Breast epithelium (tissue), 4 donors: Measurements from ENCODE around the gene UGT1A1. TPM values are rescaled to one million over a fixed set of nuclear protein-coding genes. Genes with fewer than 3 reads are reported as not detected.

Experiments
- DNase-seq, 2 donors: peaks; one replicate each; pipeline ENCODE4 v3.0.0-alpha.2; 2019; ENCODE audit warnings: low spot score in 2 of 2
- H3K27ac ChIP-seq, 2 donors: fragments of 200-600 bp; sonication (generic) in 1 of 2; one replicate each; pipeline ENCODE4 v1.5.1; 2016 to 2019; ENCODE audit warnings: mild to moderate bottlenecking in 1 of 2
- H3K27me3 ChIP-seq, 2 donors: fragments of 200-600 bp; sonication (generic) in 1 of 2; one replicate each; pipeline versions ENCODE4 v1.5.1 to v1.6.0; 2017 to 2019; ENCODE audit warnings: control low read depth in 1 of 2, mild to moderate bottlenecking in 1 of 2
- H3K36me3 ChIP-seq: fragments of 200-600 bp; one replicate; pipeline ENCODE4 v1.5.1; 2019
- H3K4me1 ChIP-seq, 2 donors: fragments of 200-600 bp; sonication (generic); one replicate each; pipeline ENCODE4 v1.5.1; 2016 to 2019; ENCODE audit warnings: control low read depth in 1 of 2
- H3K4me3 ChIP-seq, 3 donors: fragments of 200-600 bp; sonication (generic); 1 replicate in 2 of 3; 2 replicates in 1 of 3; pipeline ENCODE4 v1.5.1; 2016 to 2019; ENCODE audit warnings: mild to moderate bottlenecking in 3 of 3, moderate library complexity in 2 of 3
- H3K9me3 ChIP-seq, 2 donors: fragments of 200-600 bp; sonication (generic) in 1 of 2; one replicate each; pipeline ENCODE4 v1.5.1; 2016 to 2019; ENCODE audit warnings: control low read depth in 1 of 2
- CTCF ChIP-seq, 3 donors: fragments of 450-650 bp; IDR thresholded peaks; one replicate each; pipeline ENCODE4 v1.5.1; 2016 to 2017; ENCODE audit warnings: antibody characterized with exemption in 3 of 3, mild to moderate bottlenecking in 3 of 3, moderate library complexity in 3 of 3
- POLR2A ChIP-seq: fragments of 450-650 bp; IDR thresholded peaks from one replicate; pipeline ENCODE4 v1.6.1; 2016; ENCODE audit warnings: antibody characterized with exemption, mild to moderate bottlenecking, moderate library complexity
- POLR2AphosphoS5 ChIP-seq, 3 donors: sonication (generic); formaldehyde crosslinking; IDR thresholded peaks; one replicate each; pipeline ENCODE4 v1.6.1; 2017; ENCODE audit warnings: antibody characterized with exemption in 3 of 3
- intact Hi-C: fragments of 100-400 bp; cut with DNase I; formaldehyde crosslinking; loops from one replicate; pipeline ENCODE4 v1.15.1; 2023; ENCODE audit warnings: low total_unique reads
- total RNA-seq, 3 donors: library from RNA; depleted of rRNA; stranded (reverse); fragments of >200 nt; gene quantifications; one replicate each; pipeline ENCODE4 v1.1.0, GENCODE V29; 2016

The UGT1A1 gene
- total RNA-seq, 3 donors from 2014 or later: not detected

GRCh38 chr2:233821196-233821595 is 61.1 kb downstream of the UGT1A1 start:
- H3K36me3 ChIP-seq: no peaks in the 10 kb centered on the region
- no peaks in the 10 kb centered on the region for H3K27me3 ChIP-seq
- H3K9me3 ChIP-seq: no peaks in the 10 kb centered on the region
- TF ChIP-seq CTCF (IDR thresholded peaks at IDR 0.05) (no peak), POLR2AphosphoS5 (IDR thresholded peaks at IDR 0.05) (no peak), POLR2A (no peak)
- H3K4me3 ChIP-seq: no peak overlapping the region
- DNase-seq: no peak
- intact Hi-C loops: no loop called here
- H3K4me1 ChIP-seq: no peaks in the 10 kb centered on the region
- H3K27ac ChIP-seq: no peak overlapping the region

- H3K4me1 ChIP-seq: no peaks in the 10 kb centered on the region
- TF ChIP-seq CTCF (IDR thresholded peaks at IDR 0.05) (no peak), POLR2AphosphoS5 (IDR thresholded peaks at IDR 0.05) (no peak), POLR2A (no peak)
- H3K9me3 ChIP-seq: no peaks in the 10 kb centered on the region
- no peak for DNase-seq
- no peaks in the 10 kb centered on the region for H3K36me3 ChIP-seq
- intact Hi-C loops: no loop called here
- H3K27ac ChIP-seq: no peak overlapping the region
- H3K27me3 ChIP-seq: no peaks in the 10 kb centered on the region
- H3K4me3 ChIP-seq: no peak overlapping the region
These were observed 61.6 kb downstream of the UGT1A1 start for GRCh38 chr2:233821709-233822100.

GRCh38 chr2:233822101-233822771 is 62.2 kb downstream of the UGT1A1 start:
- Histone ChIP-seq H3K27me3 (no peaks in the 10 kb centered on the region), H3K9me3 (no peaks in the 10 kb centered on the region), H3K27ac (no peak overlapping the region), H3K4me3 (no peak overlapping the region), H3K36me3 (no peaks in the 10 kb centered on the region), H3K4me1 (no peaks in the 10 kb centered on the region)
- DNase-seq: no peak
- intact Hi-C loops: no loop called here
- TF ChIP-seq POLR2AphosphoS5 (IDR thresholded peaks at IDR 0.05): no peak
- no peak for TF ChIP-seq CTCF (IDR thresholded peaks at IDR 0.05)
- no peak for TF ChIP-seq POLR2A

Other genes starting within 250 kb of the UGT1A1 start
- gene USP40, start 193.5 kb upstream of the UGT1A1 start, total RNA-seq: 10 to 100 TPM; 29.2 to 53.4 (median 35.2) TPM
- not detected for gene UGT1A8, start 142.6 kb upstream of the UGT1A1 start, total RNA-seq
- gene UGT1A10, start 123.8 kb upstream of the UGT1A1 start, total RNA-seq: not detected
- not detected for gene UGT1A9, start 88.4 kb upstream of the UGT1A1 start, total RNA-seq
- not detected for gene UGT1A7, start 78.4 kb upstream of the UGT1A1 start, total RNA-seq
- not detected for gene UGT1A6, start 67.4 kb upstream of the UGT1A1 start, total RNA-seq
- gene UGT1A5, start 47.4 kb upstream of the UGT1A1 start, total RNA-seq: not detected
- gene UGT1A4, start 41.5 kb upstream of the UGT1A1 start, total RNA-seq: not detected
- gene UGT1A3, start 31.2 kb upstream of the UGT1A1 start, total RNA-seq: under 1 TPM in 1 of 3 donors, not detected in 2; 0.16 TPM
- gene MROH2A, start 18.1 kb downstream of the UGT1A1 start, total RNA-seq: not detected
- 1 to 10 TPM in 1 of 3 donors, under 1 TPM in 1, not detected in 1; 0.33 to 3.0 TPM for gene HJURP, start 94.3 kb downstream of the UGT1A1 start, total RNA-seq
- not detected for gene TRPM8, start 157.1 kb downstream of the UGT1A1 start, total RNA-seq